ENCODE data around the gene PDE6C.

DNA sequence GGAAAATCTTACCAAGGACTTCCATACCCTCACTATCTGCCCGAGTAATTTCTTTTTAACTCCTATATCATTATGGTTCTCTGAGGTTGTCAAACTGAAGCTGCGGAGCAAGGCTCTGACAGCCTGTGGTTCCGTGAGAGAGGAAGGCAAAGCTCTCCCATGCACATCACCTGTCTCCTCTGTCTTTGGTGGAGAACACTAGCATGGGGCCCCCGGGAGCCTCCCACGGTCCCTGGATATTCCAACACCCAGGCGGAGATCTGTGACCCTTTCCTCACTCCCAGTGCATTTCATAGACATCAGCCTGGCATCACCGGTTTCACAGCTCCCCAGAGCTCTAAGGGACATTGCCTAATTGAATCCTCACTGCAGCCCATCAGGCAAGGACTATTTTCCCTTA, 21.7 kb upstream of the PDE6C start:
- TF ChIP-seq CTCF (IDR thresholded peaks at IDR 0.05; ENCODE audit: insufficient read depth, low read depth, low read length), result no peak
- TF ChIP-seq EZH2 (IDR thresholded peaks at IDR 0.05; ENCODE audit: insufficient read depth, low read length), result no peak
